Adrenal gland (tissue), 12 donors: ENCODE measurements around the gene DXO. TPM values are rescaled to one million over a fixed set of nuclear protein-coding genes. Genes with fewer than 3 reads are reported as not detected.

Experiments used
- DNase-seq, 7 donors: peaks; one replicate each; pipeline ENCODE4 v3.0.0-alpha.2; 2019 to 2020
- H3K27ac ChIP-seq, 5 donors: fragments of 200-600 bp; sonication (generic) in 4 of 5; 1 replicate in 3 of 5; 2 replicates in 2 of 5; pipeline versions ENCODE4 v1.5.1 to v1.8.0; 2016 to 2020; ENCODE audit warnings: mild to moderate bottlenecking in 1 of 5
- H3K27me3 ChIP-seq: fragments of 200-600 bp; 2 replicates; pipeline ENCODE4 v1.8.0; 2021
- H3K36me3 ChIP-seq, 2 donors: fragments of 200-600 bp; replicated peaks in 1 of 2; 1 replicate in 1 of 2; 2 replicates in 1 of 2; pipeline versions ENCODE4 v1.5.1 to v1.8.0; 2018 to 2022
- H3K4me1 ChIP-seq, 2 donors: fragments of 200-600 bp; replicated peaks in 1 of 2; 1 replicate in 1 of 2; 2 replicates in 1 of 2; pipeline versions ENCODE4 v1.5.1 to v1.8.0; 2018 to 2021
- H3K4me3 ChIP-seq, 4 donors: fragments of 200-600 bp; sonication (generic) in 3 of 4; one replicate each; pipeline ENCODE4 v1.5.1; 2016 to 2018
- H3K9me3 ChIP-seq, 3 donors: fragments of 200-600 bp; sonication (generic) in 1 of 3; replicated peaks in 1 of 3; 1 replicate in 2 of 3; 2 replicates in 1 of 3; pipeline versions ENCODE4 v1.5.1 to v1.8.0; 2016 to 2021
- CTCF ChIP-seq, 6 experiments: fragments of 450-650 bp in 4 of 6; fragments of 200-600 bp in 2 of 6; sonication (generic) in 1 of 6; IDR thresholded peaks; 1 replicate in 5 of 6; 2 replicates in 1 of 6; pipeline versions ENCODE4 v1.5.1 to v1.8.0; 2016 to 2021; ENCODE audit warnings: antibody characterized with exemption in 6 of 6, mild to moderate bottlenecking in 2 of 6, moderate library complexity in 1 of 6
- POLR2A ChIP-seq, 2 donors: fragments of 450-650 bp; IDR thresholded peaks; one replicate each; pipeline ENCODE4 v1.6.1; 2017; ENCODE audit warnings: antibody characterized with exemption in 2 of 2, mild to moderate bottlenecking in 2 of 2, moderate library complexity in 1 of 2
- WGBS, 4 donors: extraction: QIAGEN DNeasy Blood & Tissue Kit in 2 of 4; methylation state at CpG; one replicate each; pipeline versions ENCODE4 v1.1.5 to v1.1.7; 2013 to 2017; 5-methylcytosine and 5-hydroxymethylcytosine counted together
- intact Hi-C, 2 donors: fragments of 100-400 bp; cut with DNase I; formaldehyde crosslinking; loops; one replicate each; pipeline versions ENCODE4 v1.14.1 to v1.15.0; 2022 to 2023
- polyA plus RNA-seq, 3 donors: library from polyadenylated mRNA; stranded (reverse); fragments of 200-250 nt in 2 of 3; fragments of 350-450 nt in 1 of 3; fragmentation: Illumina TruSeq in 1 of 3; extraction: RNeasy Lipid Tissue Mini Kit (QIAGEN cat#74804) in 1 of 3; gene quantifications; one replicate each; pipeline ENCODE4 v1.2.3, GENCODE V29; 2013 to 2014
- total RNA-seq, 9 donors: library from RNA; depleted of rRNA in 4 of 9; stranded (reverse); fragments of >200 nt in 4 of 9; fragments of 120-200 nt in 1 of 9; fragmentation: NEBNext Ultra II Directional in 1 of 9; extraction: Animal tissue kit (Norgen Biotek cat#: 25700) in 1 of 9; gene quantifications; one replicate each; pipeline versions ENCODE4 v1.1.0 to v1.2.4, GENCODE V29; 2013 to 2023
- donor health status: healthy with polysubstance abuse.
- donor health status: Bipolar disorder and iron deficiency.
- donor health status: DM: yes; HTN: yes; CAD: no.
- donor health status: DM: no; HTN: no; CAD: no.
- donor health status: DM: no; HTN: no; CAD: no.
- donor health status: DM: yes; HTN: yes; CAD: no.

Gene DXO
- total and polyA plus RNA-seq, 12 donors, result 19.9 to 102 (median 45.0) TPM

- H3K27me3 ChIP-seq, result no peaks in the 10 kb centered on the region
- intact Hi-C loops, result no loop called here
- H3K36me3 ChIP-seq, result no peaks in the 10 kb centered on the region
- peak within 1 kb of the TSS in 1 of 4 donors; percentile 30 for H3K4me3 ChIP-seq
- peak; percentile 81 to 95 (median 94) for DNase-seq
- peak within 1 kb of the TSS; percentile 58 to 94 (median 90) for H3K27ac ChIP-seq
- TF ChIP-seq POLR2A (IDR thresholded peaks at IDR 0.05), result peak in 1 of 2 donors; percentile 34
- TF ChIP-seq CTCF (IDR thresholded peaks at IDR 0.05), result no peak
- H3K9me3 ChIP-seq, result no peaks in the 10 kb centered on the region
- peaks cover 12 to 15% of the 10 kb centered on the region in 2 donors for H3K4me1 ChIP-seq
- WGBS, 4 donors, result 42 to 55% (median 53%) methylated on average over 9 to 11 of the region's 11 CpGs
These were observed 26.2 kb downstream of the DXO start, which contains the start of gene CFB for GRCh38 chr6:31945507-31946369. TSS of gene CFB (plus strand) at chr6:31946095. CDS start at chr6:31946222, 127 bp downstream.

- peak overlapping the region in 4 of 5 donors; percentile 58 to 94 (median 88) for H3K27ac ChIP-seq
- H3K4me1 ChIP-seq, result peaks cover 12 to 15% of the 10 kb centered on the region in 2 donors
- no peak for DNase-seq
- H3K27me3 ChIP-seq, result no peaks in the 10 kb centered on the region
- WGBS, 4 donors, result 38 to 59% (median 57%) methylated on average over 9 of the region's 9 CpGs
- H3K4me3 ChIP-seq, result no peak overlapping the region
- TF ChIP-seq POLR2A (IDR thresholded peaks at IDR 0.05) (no peak), CTCF (IDR thresholded peaks at IDR 0.05) (no peak)
- H3K36me3 ChIP-seq, result no peaks in the 10 kb centered on the region
- H3K9me3 ChIP-seq, result no peaks in the 10 kb centered on the region
- intact Hi-C loops, result no loop called here
These were observed 26.8 kb downstream of the DXO start for GRCh38 chr6:31945154-31945506.

- Histone ChIP-seq H3K4me1 (peaks cover 12 to 15% of the 10 kb centered on the region in 2 donors), H3K27ac (no peak overlapping the region), H3K4me3 (no peak overlapping the region), H3K36me3 (no peaks in the 10 kb centered on the region), H3K27me3 (no peaks in the 10 kb centered on the region), H3K9me3 (no peaks in the 10 kb centered on the region)
- TF ChIP-seq CTCF (IDR thresholded peaks at IDR 0.05) (no peak), POLR2A (IDR thresholded peaks at IDR 0.05) (no peak)
- DNase-seq, result no peak
- intact Hi-C loops, result no loop called here
- 78 to 88% (median 82%) methylated on average over 1 to 3 of the region's 3 CpGs for WGBS, 4 donors
These were observed 28.2 kb downstream of the DXO start for GRCh38 chr6:31943742-31944141.

GRCh38 chr6:31940256-31940664 lies 31.7 kb downstream of the DXO start:
- 20 to 38% (median 22%) methylated on average over 6 of the region's 6 CpGs for WGBS, 4 donors
- H3K9me3 ChIP-seq, result no peaks in the 10 kb centered on the region
- no peak overlapping the region for H3K4me3 ChIP-seq
- intact Hi-C loops, result no loop called here
- DNase-seq, result no peak
- H3K27ac ChIP-seq, result no peak overlapping the region
- H3K36me3 ChIP-seq, result no peaks in the 10 kb centered on the region
- H3K4me1 ChIP-seq, result peaks cover 3 to 5% of the 10 kb centered on the region in 2 donors
- no peak for TF ChIP-seq POLR2A (IDR thresholded peaks at IDR 0.05)
- TF ChIP-seq CTCF (IDR thresholded peaks at IDR 0.05), result no peak
- H3K27me3 ChIP-seq, result no peaks in the 10 kb centered on the region
